Measurements from ENCODE around the gene SH2D1A. TPM values are rescaled to one million over a fixed set of nuclear protein-coding genes. Genes with fewer than 3 reads are reported as not detected.

The SH2D1A gene
- total RNA-seq, 1 experiment from 2014 or later, result not detected

DNA sequence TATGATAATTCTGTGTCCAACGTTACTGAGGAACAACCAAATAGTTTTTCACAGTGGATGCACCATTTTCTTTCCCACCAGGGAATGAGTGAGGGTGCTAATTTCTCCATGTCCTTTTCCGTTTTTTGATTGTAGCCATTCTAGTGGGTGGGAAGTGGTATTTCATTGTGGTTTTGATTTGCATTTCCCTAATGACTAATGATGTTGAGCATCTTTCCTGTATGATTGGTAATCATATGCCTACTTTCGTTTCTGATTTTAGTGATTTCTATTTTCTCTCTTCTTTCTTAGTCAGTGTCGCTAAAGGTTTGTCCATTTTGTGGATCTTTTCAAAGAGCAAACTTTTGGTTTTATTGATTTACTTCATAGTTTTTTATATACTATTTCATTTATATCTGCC, 46.0 kb upstream of the SH2D1A start:
- no peak overlapping the region for H3K9ac ChIP-seq (ENCODE audit: extremely low read depth, insufficient read length, low read length)
- H3K18ac ChIP-seq (ENCODE audit: insufficient read length, low read depth, low read length), result no peak overlapping the region
- H3K27ac ChIP-seq (ENCODE audit: insufficient read length, low read depth, low read length), result no peak overlapping the region
- H2BK15ac ChIP-seq (ENCODE audit: low read depth, low read length), result no peak overlapping the region
- no peak overlapping the region for H2AK5ac ChIP-seq (ENCODE audit: insufficient read length, low read length)
- H2AFZ ChIP-seq (ENCODE audit: low read length), result no peak overlapping the region
- TF ChIP-seq, protein P1, sequence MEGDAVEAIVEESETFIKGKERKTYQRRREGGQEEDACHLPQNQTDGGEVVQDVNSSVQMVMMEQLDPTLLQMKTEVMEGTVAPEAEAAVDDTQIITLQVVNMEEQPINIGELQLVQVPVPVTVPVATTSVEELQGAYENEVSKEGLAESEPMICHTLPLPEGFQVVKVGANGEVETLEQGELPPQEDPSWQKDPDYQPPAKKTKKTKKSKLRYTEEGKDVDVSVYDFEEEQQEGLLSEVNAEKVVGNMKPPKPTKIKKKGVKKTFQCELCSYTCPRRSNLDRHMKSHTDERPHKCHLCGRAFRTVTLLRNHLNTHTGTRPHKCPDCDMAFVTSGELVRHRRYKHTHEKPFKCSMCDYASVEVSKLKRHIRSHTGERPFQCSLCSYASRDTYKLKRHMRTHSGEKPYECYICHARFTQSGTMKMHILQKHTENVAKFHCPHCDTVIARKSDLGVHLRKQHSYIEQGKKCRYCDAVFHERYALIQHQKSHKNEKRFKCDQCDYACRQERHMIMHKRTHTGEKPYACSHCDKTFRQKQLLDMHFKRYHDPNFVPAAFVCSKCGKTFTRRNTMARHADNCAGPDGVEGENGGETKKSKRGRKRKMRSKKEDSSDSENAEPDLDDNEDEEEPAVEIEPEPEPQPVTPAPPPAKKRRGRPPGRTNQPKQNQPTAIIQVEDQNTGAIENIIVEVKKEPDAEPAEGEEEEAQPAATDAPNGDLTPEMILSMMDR (conservative IDR thresholded peaks at IDR 0.05), result no peak
- no peak overlapping the region for H2BK5ac ChIP-seq (ENCODE audit: insufficient read length, low read length)
- no peaks in the 10 kb centered on the region for H3K23me2 ChIP-seq (ENCODE audit: insufficient read length, low read depth, low read length, poor library complexity, severe bottlenecking)
- H3K27me3 ChIP-seq (ENCODE audit: insufficient read depth, low read length), result no peaks in the 10 kb centered on the region
- no peak overlapping the region for H4K91ac ChIP-seq (ENCODE audit: insufficient read length, low read depth, low read length)
- no peak overlapping the region for H3K4me3 Mint-ChIP-seq
- no peak overlapping the region for H3K4ac ChIP-seq (ENCODE audit: low read depth, low read length)
- no peaks in the 10 kb centered on the region for H3K79me2 ChIP-seq (ENCODE audit: insufficient read depth, low read length)
- no peak overlapping the region for H3K27ac Mint-ChIP-seq
- H3K9me3 Mint-ChIP-seq, result peaks cover 3 to 18% of the 10 kb centered on the region in 2 experiments; a peak in 3 of 5 replicates
- no peaks in the 10 kb centered on the region for H4K20me1 ChIP-seq (ENCODE audit: control insufficient read depth, insufficient read depth, insufficient read length)
- H3K4me1 Mint-ChIP-seq, result no peaks in the 10 kb centered on the region
- no peak overlapping the region for H3K4me2 ChIP-seq (ENCODE audit: insufficient read depth, insufficient read length, low read length)
- no peaks in the 10 kb centered on the region for H3K36me3 Mint-ChIP-seq (ENCODE audit: insufficient read depth in 1 of 3, low read depth in 3 of 3)
- H4K5ac ChIP-seq (ENCODE audit: insufficient read length, low read depth, low read length), result no peak overlapping the region
- H3K9me3 ChIP-seq (ENCODE audit: control insufficient read depth, low read depth, low read length), result peaks cover 3% of the 10 kb centered on the region
- H3K79me1 ChIP-seq (ENCODE audit: insufficient read depth, low read depth, low read length, poor library complexity, severe bottlenecking), result no peaks in the 10 kb centered on the region
- H4K8ac ChIP-seq (replicated peaks; ENCODE audit: insufficient read length, low read depth, low read length), result no peak overlapping the region
- H2BK12ac ChIP-seq (ENCODE audit: insufficient read length, low read depth, low read length), result no peak overlapping the region
- no peak overlapping the region for H2BK120ac ChIP-seq (ENCODE audit: low read depth, low read length, poor library complexity, severe bottlenecking)
- H3T11ph ChIP-seq (ENCODE audit: low read length), result no peak overlapping the region
- H3K4me1 ChIP-seq (ENCODE audit: insufficient read depth, low read length), result no peaks in the 10 kb centered on the region
- H3K56ac ChIP-seq (ENCODE audit: insufficient read length, low read depth, low read length), result no peak overlapping the region
- H3K23ac ChIP-seq (ENCODE audit: insufficient read length, low read depth, low read length), result no peak overlapping the region
- WGBS (ENCODE audit: extremely low coverage, insufficient read length, low lambda C conversion rate), result no CpG with 5 or more reads among the region's 4 CpGs
- no peaks in the 10 kb centered on the region for H3K27me3 Mint-ChIP-seq (ENCODE audit: low read depth)
- no peak for DNase-seq
- H2BK20ac ChIP-seq (ENCODE audit: low read depth, low read length, poor library complexity, severe bottlenecking), result no peak overlapping the region
- H3K14ac ChIP-seq (ENCODE audit: insufficient read depth, low read length), result no peak overlapping the region

Data from H9 (cell line).